ENCODE measurements around the gene AGXT.

Gene AGXT

GRCh38 chr2:240868286-240869108, at the start of gene AGXT:
Gene AGXT, plus strand, starts transcription at chr2:240868824. Its CDS starts 42 bp downstream, at chr2:240868866.
- no peak for DNase-seq (ENCODE audit: low read depth in 1 of 2, low spot score in 1 of 2)

- no peak for DNase-seq (ENCODE audit: low read depth in 1 of 2, low spot score in 1 of 2)
These were observed 49.3 kb upstream of the AGXT start for GRCh38 chr2:240819126-240819857.

GRCh38 chr2:240819858-240820606, 48.6 kb upstream of the AGXT start, which contains the start of gene KIF1A:
Gene KIF1A, minus strand, starts transcription at chr2:240820219. Its CDS starts 22,467 bp downstream, at chr2:240797752.
- DNase-seq (ENCODE audit: low read depth in 1 of 2, low spot score in 1 of 2) = no peak

GRCh38 chr2:240820607-240821428, 47.8 kb upstream of the AGXT start:
- no peak for DNase-seq (ENCODE audit: low read depth in 1 of 2, low spot score in 1 of 2)

GRCh38 chr2:240821429-240821778, 47.2 kb upstream of the AGXT start:
- no peak for DNase-seq (ENCODE audit: low read depth in 1 of 2, low spot score in 1 of 2)

GRCh38 chr2:240822280-240822847, 46.3 kb upstream of the AGXT start:
- DNase-seq (ENCODE audit: low read depth in 1 of 2, low spot score in 1 of 2) = no peak

- DNase-seq (ENCODE audit: low read depth in 1 of 2, low spot score in 1 of 2) = no peak
These were observed 44.9 kb upstream of the AGXT start for GRCh38 chr2:240823449-240824336.

GRCh38 chr2:240825476-240825875, 43.1 kb upstream of the AGXT start:
- DNase-seq (ENCODE audit: low read depth in 1 of 2, low spot score in 1 of 2) = no peak

GRCh38 chr2:240831594-240832204, 36.9 kb upstream of the AGXT start:
- no peak for DNase-seq (ENCODE audit: low read depth in 1 of 2, low spot score in 1 of 2)

GRCh38 chr2:240832205-240832727, 36.4 kb upstream of the AGXT start:
- peak; percentile 94 to 98 for DNase-seq (ENCODE audit: low read depth in 1 of 2, low spot score in 1 of 2)

GRCh38 chr2:240832921-240833494, 35.6 kb upstream of the AGXT start:
- DNase-seq (ENCODE audit: low read depth in 1 of 2, low spot score in 1 of 2) = no peak

- no peak for DNase-seq (ENCODE audit: low read depth in 1 of 2, low spot score in 1 of 2)
These were observed 34.8 kb upstream of the AGXT start for GRCh38 chr2:240833724-240834285.

GRCh38 chr2:240834377-240834975, 34.1 kb upstream of the AGXT start:
- DNase-seq (ENCODE audit: low read depth in 1 of 2, low spot score in 1 of 2) = no peak

GRCh38 chr2:240835528-240835927, 33.1 kb upstream of the AGXT start:
- no peak for DNase-seq (ENCODE audit: low read depth in 1 of 2, low spot score in 1 of 2)

- no peak for DNase-seq (ENCODE audit: low read depth in 1 of 2, low spot score in 1 of 2)
These were observed 31.7 kb upstream of the AGXT start for GRCh38 chr2:240836781-240837467.

- DNase-seq (ENCODE audit: low read depth in 1 of 2, low spot score in 1 of 2) = no peak
These were observed 31.0 kb upstream of the AGXT start for GRCh38 chr2:240837621-240838020.

Measured in activated T-helper 1 cell treated with anti-CD3 and anti-CD28 coated beads, Interleukin-2, amount 50 U/mL, for 16 hours (primary cell).